Central memory CD4-positive, alpha-beta T cell (primary cell): ENCODE data around the gene CENPE.
"Not testable (repeated sequence)": the region's sequence is repeated elsewhere in the genome, so short reads cannot be mapped to it uniquely, and the experiment has no call there.

Experiments used
- DNase-seq: peaks from one replicate; pipeline ENCODE4 v3.0.0; 2022
- total RNA-seq, 3 experiments: gene quantifications; one replicate each; lab custom pipeline; 2026; lab: John Stamatoyannopoulos, UW

CENPE gene, protein sequence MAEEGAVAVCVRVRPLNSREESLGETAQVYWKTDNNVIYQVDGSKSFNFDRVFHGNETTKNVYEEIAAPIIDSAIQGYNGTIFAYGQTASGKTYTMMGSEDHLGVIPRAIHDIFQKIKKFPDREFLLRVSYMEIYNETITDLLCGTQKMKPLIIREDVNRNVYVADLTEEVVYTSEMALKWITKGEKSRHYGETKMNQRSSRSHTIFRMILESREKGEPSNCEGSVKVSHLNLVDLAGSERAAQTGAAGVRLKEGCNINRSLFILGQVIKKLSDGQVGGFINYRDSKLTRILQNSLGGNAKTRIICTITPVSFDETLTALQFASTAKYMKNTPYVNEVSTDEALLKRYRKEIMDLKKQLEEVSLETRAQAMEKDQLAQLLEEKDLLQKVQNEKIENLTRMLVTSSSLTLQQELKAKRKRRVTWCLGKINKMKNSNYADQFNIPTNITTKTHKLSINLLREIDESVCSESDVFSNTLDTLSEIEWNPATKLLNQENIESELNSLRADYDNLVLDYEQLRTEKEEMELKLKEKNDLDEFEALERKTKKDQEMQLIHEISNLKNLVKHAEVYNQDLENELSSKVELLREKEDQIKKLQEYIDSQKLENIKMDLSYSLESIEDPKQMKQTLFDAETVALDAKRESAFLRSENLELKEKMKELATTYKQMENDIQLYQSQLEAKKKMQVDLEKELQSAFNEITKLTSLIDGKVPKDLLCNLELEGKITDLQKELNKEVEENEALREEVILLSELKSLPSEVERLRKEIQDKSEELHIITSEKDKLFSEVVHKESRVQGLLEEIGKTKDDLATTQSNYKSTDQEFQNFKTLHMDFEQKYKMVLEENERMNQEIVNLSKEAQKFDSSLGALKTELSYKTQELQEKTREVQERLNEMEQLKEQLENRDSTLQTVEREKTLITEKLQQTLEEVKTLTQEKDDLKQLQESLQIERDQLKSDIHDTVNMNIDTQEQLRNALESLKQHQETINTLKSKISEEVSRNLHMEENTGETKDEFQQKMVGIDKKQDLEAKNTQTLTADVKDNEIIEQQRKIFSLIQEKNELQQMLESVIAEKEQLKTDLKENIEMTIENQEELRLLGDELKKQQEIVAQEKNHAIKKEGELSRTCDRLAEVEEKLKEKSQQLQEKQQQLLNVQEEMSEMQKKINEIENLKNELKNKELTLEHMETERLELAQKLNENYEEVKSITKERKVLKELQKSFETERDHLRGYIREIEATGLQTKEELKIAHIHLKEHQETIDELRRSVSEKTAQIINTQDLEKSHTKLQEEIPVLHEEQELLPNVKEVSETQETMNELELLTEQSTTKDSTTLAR (N-terminal part only)
- total RNA-seq: 4.2 to 12.9 (median 9.1) reads per million in 3 experiments

DNA sequence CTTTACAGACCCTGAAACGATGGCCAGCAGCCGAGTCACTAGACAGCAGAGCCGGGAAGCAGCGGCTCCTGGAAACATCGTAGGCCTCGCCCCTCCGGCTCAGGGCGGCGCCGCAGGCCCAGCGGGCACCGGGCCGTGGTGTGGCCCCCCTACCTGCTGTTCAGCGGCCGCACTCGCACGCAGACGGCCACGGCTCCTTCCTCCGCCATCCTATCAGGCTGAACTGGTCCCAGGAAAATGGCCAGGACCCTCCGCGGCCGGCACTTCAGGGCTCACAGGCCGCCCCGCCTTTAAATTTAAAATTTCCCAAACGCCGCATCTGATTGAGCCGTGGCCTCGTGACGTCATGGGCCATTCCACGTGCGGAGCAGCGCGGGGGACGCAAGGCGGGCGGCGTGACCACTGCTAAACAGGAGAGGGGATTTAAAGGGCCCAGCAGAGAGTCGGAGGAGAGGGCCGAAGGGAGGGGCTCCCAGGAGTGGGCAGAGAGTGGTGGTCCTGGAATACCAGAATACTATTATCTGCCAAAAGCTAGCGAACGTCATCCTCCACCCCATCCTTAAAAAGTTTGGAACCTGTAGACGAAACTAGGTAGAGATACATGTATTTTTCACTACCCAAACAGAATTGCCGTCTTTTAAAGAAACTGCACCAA is at the start of gene CENPE:
CENPE (minus strand) TSS at position 233 of the 655 bp plus-strand sequence; CDS start at position 209, 24 bp downstream.
- DNase-seq: peak; percentile 82

DNA sequence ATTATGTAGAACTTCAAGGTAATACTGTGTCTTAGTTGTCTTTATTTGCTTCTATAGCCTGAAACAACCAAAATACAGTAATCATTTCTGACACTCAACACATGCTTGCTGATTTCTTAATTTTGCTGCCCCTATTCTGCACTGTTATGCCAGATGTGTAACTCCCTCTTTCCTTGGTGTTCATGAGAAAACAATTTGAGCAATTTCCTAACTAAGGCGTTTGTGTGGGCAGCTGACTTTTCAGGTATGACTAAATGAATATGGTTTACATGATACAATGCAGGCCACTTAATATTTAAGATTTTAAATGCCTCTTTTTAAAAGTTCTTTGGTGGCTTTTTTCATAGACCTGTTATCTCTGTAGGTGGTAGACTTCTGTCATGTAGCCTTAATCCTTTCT is 46.1 kb upstream of the CENPE start:
- no peak for DNase-seq

DNA sequence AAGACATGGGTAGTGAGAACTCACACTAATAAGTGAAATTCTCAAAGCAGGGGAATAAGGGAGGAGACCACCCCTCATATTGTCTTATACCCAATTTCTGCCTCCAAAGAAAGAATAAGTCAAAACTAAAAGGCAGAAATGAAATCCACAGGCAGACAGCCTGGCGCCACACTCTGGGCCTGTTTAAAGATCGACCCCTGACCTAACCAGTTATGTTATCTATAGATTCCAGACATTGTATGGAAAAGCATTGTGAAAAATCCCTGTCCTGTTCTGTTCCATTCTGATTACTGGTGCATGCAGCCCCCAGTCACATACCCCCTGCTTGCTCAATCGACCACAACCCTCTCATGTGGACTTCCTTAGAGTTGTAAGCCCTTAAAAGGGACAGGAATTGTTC is 32.8 kb upstream of the CENPE start:
- not testable (repeated sequence) for DNase-seq

DNA sequence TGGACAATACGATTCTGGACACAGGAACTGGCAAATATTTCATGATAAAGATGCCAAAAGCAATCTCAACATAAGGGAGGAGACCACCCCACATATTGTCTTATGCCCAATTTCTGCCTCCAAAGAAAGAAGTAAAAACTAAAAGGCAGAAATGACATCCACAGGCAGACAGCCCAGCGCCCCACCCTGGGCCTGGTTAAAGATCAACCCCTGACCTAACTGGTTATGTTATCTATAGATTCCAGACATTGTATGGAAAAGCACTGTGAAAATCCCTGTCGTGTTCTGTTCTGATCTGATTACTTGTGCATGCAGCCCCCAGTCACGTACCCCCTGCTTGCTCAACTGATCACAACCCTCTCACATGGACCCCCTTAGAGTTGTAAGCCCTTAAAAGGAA is 25.4 kb upstream of the CENPE start:
- not testable (repeated sequence) for DNase-seq

DNA sequence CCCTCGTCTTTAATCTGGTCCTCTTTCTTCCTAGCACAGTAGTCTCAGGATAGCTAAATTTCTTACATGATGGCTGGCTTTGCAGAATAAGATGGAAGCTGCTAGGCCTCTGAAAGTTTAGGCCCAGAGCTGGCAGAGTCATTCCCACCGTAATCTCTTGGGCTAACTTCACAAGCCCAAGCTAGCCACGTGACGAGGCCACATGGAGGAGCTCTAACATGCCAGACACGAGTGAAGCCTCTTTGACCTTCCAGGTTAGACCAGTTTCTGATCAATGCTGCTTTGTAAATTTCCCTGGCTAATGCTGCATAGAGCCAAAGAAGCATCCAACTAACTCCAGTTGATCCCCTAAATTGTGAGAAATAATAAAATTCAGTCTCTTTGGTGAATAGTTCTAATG is 9.5 kb upstream of the CENPE start:
- no peak for DNase-seq

DNA sequence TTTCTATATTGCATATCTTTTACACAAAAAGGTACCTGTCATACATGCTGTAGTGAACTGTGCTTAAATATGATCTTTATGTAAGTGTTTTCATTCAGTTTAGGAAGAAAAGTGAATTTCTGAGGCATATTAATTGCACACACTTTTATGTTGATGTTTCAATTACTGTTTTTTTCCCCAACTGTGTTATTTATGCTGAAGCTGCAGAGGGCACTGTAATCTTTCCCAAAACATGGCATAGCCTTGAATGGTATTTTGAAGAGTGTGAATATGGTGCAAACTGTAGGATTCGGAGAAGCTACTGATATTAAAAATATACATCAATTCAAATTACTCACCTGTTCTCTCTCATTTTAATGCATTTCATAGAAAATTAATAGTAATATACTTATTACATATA is 6.0 kb upstream of the CENPE start:
- DNase-seq: no peak

DNA sequence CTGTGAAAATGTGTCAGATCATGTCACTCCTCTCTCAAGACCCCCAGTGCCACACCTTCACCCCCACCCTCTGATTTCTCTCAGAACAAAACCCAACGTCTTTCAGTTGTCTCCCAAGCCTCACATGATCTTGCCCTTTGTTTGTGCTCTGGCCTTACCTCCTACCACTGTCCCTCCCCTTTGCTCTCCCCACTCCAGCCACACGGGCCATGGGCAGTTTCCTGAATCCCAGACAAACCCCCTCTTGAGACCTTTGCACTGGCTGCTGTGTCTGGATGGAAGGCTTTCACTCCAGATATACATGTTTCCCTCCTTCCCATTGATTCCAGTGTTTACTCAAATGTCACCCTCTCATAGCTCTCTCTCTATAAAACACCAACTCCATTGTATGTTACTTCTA is 3.6 kb upstream of the CENPE start:
- DNase-seq: no peak

DNA sequence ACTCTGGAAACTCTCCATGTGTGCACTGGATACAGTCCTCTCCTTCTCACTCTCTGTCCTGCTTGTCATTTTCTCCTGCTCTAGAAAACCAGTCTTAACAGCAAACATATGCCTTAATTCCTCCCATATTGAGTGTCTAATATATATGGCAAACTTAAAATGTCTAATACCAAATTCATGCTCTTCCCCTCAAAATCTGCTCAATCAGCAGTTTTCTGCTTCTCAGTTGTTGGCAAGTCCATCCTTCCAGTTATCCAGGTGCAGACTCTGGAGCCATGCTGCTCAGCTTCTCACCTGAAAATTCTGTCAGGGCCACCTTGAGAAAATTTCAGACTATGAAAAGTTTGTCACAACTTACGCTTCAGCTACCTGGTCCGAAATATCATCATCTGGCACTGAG is 3.1 kb upstream of the CENPE start:
- DNase-seq: no peak

DNA sequence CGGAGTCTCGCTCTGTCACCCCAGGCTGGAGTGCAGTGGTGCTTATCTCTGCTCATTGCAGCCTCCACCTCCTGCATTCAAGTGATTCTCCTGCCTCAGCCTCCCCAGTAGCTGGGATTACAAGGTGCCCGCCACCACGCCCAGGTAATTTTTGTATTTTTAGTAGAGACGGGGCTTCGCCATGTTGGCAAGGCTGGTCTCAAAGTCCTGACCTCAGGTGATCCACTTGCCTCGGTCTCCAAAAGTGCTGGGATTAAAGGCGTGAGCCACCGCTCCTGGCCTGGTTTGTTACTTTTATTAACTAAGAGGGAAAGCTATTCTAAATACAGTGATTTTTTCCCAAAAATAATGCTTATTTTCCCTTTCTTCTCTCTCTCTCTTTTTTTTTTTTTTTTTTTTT is 866 bp upstream of the CENPE start:
- no peak for DNase-seq

DNA sequence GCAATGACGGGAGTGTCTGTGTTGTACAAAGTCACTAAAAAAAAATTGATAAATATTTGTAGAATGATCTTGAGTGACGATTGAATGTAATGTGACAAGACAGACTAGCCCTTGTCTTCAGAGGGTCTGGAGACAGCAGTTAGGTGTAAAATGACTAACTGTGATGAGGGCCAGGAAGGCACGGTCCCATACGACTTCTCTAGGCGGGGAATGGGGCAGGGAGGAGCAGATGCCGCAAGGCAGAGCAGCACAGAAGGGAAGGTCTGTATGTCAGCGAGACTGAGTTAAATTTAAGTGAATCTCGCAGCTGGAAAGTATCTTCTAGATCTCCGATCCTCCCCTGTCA is 405 bp downstream of the CENPE start:
- DNase-seq: no peak

DNA sequence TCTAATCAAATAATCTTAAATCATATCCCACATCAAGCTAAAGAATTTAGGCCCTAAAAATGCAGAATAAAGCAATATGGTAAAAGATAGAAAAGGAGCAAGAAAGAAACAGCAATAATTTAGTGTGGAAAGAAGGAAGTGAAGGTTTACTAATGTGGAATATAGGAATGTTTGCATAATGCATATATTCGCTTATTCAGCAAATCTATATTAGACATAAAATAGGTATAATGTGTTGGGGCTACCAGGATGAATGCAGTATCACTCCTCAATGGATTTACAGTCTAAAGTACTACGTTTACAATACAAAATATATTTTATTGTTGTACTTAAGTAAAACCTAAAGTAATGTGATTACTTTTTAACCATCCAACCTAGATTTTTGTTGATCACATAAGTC is 4.7 kb downstream of the CENPE start:
- no peak for DNase-seq

DNA sequence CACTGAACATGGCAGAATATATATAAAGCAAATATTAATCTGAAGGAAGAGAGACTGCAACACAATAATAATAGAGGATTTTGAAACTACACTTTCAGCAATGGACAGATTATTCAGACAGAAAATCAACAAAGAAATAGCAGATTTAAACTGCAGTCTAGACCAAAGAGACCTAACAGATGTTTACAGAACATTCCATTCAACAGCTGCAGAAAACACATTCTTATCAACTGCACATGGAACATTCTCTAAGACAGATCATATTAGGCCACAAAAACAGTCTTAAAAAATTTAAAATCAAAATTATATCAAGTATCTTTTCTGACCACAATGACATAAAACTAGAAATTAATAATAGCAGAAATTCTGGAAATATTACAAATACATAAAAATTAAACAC is 27.1 kb downstream of the CENPE start:
- DNase-seq: no peak

DNA sequence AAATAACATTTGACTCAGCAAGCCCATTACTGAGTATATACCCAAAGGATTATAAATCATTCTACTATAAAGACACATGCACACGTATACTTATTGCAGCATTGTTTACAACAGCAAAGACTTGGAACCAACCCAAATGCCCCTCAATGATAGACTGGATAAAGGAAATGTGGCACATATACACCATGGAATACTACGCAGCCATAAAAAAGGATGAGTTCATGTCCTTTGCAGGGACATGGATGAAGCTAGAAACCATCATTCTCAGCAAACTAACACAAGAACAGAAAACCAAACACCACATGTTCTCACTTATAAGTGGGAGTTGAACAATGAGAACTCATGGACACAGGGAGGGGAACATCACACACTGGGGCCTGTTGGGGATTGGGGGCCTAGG is 28.4 kb downstream of the CENPE start:
- not testable (repeated sequence) for DNase-seq

DNA sequence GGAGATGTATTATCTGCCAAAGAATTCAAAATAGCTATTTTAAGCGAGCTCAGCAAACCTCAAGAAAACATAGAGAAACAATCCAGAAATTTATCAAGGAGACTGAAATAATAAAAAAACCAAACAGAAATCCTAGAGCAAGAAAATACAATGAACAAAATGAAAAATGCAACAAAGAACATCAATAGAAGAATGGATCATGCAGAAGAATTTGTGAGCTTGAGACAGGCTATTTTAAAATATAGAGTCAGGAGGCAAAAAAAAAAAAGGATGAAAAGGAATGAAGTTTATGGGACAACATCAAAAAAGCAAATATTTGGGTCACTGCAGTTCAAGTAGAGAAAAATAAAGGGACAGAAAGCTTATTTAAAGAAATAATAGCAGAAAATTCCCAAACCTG is 29.1 kb downstream of the CENPE start:
- no peak for DNase-seq

DNA sequence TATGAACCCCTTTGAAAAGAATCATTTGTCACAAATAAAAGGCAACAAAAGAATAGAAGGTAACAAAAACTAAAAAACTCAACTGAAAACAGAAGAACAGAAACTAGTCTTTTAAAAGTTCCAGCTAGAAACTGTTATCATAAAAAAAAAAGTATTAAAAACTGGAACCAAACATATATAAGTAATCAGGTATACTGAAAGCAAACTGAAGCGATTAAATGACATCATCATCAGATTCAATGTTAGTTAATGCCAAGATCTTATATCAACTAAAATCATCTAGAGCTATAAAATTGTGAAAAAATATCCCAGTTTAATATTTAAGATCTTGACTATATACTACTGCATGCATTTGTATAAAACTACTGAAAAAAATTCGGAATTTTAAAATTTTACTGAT is 36.0 kb downstream of the CENPE start:
- no peak for DNase-seq

DNA sequence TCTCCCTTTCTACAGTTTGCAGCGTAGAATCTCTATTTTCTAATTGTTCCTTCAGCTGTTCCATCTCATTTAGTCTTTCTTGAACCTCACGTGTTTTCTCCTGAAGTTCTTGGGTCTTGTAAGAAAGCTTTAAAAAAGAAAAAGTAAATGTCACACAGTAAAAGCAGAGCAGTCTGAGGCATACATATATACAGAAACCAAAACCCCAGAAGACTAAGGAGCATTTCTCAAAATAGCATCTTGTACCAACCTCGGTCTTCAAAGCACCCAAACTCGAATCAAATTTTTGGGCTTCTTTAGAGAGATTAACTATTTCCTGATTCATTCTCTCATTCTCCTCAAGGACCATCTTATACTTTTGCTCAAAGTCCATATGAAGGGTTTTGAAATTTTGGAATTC is 39.4 kb downstream of the CENPE start:
- DNase-seq: no peak

DNA sequence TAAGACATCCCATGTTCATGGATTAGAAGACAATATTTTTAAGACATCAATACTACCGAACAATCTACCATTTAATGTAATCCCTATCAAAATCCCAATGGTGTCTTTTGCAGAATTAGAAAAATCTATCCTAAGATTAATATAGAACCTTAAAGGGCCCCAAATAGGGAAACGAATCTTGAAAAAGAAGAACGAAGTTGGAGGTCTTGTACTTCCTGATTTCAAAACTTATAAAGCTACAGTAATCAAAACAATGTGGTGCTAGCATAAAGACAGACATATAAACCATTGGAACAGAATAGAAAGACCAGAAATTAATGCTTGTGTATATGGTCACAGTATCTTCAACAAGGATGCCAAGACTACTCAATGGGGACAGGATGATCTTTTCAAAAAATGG is 42.0 kb downstream of the CENPE start:
- no peak for DNase-seq

DNA sequence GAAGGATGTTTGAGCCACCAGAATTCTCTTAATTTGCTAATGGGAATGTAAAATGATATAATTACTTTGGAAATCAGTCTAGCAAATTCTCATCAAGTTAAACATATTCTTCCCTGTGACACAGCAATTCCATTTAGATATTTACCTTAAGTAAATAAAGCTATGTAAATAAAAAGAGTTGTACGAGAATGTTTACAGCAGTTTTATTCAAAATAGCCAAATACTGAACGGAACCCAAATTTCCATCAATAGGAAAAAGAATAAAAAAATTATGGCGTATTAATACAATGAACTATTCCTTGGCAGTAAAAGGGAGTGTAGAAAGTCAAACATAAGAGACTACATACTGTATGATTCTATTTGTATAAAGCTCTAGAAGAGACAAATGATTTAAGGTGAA is 45.8 kb downstream of the CENPE start:
- no peak for DNase-seq

DNA sequence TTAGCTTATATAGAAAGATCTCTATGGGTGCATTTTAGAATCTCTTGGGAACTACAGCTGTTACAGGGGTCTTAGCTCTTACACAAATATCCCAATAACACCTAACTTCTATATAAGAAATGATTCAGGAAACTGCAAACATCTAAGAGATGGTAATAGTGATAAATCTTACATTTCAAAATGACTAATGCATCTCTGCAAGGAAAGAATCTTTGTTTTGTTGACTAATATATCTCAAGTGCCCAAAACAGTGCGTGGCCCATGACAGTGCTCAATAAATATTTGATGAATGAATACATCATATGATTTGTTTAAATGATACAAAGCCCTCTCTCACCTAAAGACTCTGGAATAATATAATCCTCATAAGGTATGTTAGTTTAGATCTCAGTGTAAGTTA is 47.5 kb downstream of the CENPE start:
- no peak for DNase-seq

DNA sequence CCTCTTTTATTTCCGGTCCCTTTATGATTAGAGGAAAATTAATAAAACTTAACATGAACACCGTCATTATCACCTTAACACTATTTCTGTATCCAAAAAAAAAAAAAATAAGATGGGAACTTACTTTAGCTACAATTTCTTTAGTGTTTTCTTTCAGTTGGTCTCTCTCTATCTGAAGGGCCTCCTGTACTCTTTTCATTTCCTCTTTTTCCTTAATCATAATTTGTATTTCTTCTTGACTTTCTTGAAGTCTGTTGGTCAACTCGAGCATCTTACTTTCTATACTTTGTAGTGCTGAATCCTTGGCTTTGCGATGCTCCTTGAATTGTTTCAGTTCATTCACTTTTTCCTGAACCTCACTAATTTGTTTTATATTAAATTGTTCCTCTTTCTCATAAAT is 53.2 kb downstream of the CENPE start:
- DNase-seq: no peak

DNA sequence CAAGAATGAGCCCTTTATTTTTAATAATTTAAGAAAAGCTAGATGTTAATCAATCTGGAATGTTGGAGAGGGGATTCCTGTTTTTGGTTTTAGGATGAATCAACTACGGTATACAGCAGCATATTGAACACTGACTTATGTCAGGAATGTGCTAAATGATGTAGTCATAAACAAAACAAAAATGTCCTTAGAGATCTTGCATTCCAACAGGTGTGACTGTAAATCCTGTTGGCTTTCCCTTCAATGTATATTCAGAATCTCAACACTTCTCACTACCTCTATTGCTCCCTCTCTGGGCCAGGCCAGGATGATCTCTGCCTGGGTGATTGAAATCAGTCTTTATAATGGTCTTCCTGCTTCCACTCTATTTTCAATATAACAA is 60.7 kb downstream of the CENPE start:
- no peak for DNase-seq

DNA sequence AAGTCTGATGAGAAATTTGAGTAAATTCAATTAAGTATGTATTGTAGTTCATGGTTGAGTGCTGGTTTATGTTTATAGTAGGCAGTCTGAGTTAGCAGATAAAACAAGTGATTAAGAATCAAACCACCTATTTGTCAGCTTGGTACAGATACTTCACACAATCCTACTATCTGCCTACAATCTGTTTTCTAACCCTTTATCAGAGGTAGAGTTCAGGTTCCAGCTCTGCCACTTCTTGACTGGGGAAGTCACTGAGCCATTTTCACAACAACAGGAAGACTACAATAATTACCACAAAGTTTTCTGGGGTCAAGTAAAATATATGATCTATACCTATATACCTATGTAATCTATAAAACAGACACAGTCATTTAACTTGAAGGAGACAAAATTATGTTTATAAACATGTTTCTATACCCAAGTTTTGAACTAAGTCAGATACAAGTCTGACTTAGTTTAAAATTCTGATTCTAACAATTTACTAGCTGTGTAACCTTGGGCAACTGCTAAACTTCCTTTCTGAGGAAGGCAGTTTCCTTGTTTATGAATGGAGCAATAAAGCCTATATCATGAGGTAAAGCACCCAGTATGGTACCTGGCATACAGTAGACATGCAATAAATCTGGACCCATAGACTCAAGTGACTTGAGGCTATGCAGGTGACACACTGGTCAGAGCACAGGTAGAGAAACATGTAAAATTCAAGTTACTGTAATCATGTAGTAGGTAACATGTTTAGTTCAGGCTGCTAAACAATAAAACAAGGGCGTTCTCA is 61.3 kb downstream of the CENPE start:
- DNase-seq: no peak
